NCI-H2081 (cell line): ENCODE measurements around the gene PNMA1.

Source experiments
- DNase-seq, 2 experiments: peaks; one replicate each; lab custom pipeline; 2025; lab: John Stamatoyannopoulos, UW

Gene PNMA1

GRCh38 chr14:73736842-73737241 lies 22.7 kb upstream of the PNMA1 start:
- no peak for DNase-seq

DNA sequence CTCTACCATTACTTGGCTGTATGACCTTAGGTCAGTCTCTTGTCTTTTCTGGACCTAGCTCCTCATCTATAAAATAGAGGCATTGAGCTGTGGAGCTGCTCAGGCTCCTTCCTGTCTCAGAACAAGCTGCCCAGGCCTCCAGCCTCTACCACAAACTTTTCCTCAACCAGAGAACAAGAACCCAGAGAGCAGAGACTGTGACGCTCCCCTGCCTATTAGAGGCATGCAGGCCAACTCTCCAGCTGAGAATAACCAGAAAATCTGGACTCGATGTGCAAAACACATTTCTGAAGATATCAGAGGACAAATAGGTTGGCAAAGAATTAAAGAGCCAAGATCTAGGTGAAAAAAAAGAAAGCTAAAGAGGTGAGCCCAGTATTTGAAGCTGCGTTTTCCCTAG lies 17.8 kb upstream of the PNMA1 start:
- no peak for DNase-seq

DNA sequence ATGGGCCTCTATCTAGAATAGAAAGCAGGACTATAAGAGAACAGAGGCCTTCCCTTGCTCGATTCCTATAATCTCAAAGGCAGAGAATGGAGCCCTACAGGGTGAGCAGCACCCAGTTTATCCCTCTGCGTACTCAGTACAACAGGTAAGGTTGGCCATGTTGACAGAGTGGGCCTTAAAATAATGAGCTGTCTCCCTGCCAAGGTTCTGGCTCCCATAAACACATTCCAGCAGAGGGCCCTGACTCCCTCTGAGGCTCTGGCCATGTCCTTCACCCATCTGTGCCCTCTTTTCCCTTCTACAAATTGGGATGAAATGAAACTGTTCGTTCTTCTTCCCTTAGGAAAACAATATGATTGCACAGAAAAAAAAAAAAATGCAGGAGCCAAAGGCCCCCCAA lies 16.9 kb upstream of the PNMA1 start:
- no peak for DNase-seq

DNA sequence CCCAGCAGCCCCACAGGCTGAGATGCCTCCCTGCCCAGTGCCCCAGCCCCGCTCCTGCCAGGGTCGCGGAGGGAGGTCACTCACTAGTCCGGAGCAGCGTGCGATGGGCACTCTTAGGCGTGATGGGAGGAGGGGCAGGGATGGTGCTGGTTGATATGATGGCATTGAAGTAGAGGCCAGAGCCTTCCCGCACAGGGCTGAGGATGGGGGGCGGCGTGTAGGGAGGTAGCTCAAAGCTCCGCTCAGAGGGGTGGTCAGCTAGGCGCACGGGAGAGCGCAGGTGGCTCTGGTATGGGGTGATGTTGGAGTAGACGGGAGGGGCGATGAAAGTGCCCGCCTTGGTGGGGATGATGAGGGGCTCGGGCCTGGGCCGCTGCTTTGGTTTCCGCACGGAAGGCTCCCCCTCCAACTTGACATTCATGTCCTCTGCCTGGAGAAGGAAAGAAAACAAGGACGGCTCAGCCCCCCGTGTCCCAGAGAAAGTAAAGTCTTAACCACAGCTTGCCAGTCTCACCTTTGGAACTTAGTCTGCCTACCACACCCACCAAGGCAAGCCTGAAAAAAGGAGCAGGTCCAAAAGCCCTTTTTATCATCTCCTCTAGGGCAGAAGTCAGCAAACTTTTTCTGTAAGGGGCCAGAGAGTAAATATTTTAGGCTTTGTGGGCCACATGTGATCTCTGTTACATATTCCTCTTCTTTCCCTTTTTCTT lies 15.5 kb upstream of the PNMA1 start:
- DNase-seq, result no peak

DNA sequence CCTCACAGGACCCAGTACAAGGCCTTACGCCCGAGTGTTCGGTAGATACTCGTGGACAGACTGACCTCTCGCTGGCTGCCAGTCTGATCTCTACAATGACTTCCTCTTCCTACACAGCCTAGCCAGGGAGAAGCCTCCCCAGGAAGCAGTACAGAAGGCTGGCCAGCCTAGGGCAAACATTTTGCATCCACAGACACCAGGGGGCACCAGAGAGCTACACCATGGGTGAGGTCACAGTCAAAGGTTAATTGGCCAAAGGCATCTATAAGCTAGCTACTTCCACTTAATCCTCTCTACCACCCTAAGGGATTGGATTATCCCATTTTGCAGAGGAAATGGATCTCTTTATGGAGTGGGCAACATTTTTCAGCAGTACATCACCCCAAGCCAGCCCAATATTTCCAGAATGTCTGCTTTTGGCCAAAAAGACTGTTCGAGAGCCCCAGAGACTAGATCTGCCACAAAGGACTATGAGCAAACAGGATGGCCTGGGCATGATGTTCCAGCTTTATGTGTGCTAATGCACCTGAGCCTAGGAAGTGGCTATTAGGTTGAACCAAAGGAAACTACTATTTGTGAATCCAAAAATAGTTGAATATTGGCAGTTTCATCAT lies 14.6 kb upstream of the PNMA1 start:
- DNase-seq, result peak; percentile 68 to 72

DNA sequence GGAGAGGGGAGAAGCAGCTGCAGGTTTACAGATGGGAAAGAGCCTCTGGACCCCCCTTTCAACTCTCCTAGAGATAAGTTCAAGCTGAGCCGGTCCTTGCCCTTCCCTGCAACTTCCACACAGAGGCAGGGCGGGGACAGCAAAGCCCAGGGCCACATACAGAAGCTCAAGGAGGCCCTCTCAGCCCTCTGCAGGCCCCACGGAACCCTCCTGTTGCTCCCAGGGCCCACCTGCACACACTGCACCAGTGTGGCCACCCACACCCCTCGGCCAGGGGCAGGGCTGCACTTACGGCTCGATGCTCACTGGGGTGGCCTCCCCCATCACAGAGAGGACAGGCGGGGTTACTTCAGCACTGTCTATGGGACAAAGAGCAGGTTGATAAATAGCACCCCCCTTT lies 13.0 kb upstream of the PNMA1 start:
- no peak for DNase-seq

DNA sequence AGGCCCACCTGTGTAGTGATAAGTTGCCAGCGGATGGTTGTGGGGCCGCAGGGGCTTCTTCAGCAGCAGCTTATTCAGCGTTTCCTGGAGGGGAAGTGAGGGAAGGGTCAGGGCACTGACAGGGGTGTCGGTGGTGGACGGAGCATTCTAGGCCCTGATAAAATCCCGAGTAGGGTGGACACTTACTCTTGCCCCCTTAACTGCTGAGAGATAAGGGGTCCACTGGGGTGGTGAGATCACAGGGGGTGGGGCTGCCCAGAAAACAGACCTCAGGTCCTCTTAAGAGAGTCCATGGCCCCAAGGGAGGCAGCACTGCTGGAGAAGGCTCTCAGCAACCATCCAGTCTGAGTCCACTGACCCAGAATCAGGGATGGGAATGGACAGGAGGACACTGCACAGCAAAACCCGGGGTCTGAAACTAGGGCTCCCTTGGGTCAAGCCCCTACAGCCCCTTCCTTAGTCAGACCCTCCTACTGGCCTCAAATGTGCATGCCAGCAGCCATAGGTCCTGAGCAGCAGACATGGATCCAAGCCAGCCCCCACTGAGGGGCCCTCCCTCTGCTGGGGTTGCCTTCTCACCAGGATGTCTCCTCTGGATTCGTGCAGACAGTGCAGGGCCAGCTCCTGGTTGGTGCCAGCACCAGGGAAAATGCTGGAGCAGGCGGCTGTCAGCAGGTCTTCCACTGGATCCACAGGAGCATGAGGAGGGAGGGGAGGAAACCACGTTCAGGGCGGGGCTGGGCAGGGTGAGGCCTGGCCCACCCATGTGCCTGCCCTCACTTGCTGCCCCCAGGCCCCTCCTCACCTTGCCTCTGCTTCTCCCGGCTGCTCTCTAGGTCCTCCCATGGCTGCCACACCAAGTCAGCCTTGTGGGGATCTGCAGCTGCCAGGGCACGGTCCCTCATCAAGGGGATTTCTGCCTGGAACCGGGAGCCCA lies 12.1 kb upstream of the PNMA1 start:
- DNase-seq, result no peak

DNA sequence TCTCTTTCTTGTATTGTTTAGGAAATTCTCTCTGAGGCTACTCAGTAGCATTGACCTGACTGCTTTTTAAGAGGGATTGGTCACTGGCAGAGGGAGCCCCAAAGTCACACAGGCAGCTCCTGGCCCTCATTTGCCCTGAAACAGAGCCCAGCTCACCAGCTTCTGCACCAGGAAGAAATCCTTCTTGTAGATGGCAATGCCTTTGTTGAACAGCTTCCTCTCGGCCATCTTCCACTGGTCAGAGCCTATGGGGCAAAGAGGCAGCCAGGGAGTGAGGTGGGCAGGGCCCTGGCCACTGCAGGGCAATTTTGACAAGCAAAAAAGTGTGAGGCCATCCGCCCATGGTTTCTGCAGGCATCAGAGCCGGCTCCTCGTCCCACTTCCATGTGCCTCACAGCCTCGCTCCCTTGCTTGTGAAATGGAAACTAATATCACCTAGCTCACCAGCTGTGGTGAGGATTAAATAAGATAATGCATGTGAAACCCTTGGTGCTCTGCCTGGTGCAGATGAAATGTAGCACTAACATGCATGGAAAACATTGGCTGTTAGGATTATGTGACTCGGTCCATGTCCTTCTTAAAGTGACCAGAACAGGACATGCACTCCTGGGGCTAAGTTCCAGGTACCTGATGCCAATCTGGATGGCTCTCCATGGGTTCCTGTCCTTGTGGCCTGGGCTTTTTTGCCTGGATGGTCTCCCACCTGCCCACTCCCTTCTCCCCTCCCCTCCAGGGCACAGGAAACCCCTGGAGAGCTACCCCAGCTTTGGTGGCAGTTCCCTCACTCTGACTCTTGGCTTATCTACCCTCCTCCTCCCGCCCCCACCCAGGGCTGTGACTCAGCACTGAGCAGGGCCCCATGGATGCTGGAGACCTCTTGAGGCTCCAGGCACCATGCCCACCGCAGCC lies 11.2 kb upstream of the PNMA1 start:
- DNase-seq, result no peak

DNA sequence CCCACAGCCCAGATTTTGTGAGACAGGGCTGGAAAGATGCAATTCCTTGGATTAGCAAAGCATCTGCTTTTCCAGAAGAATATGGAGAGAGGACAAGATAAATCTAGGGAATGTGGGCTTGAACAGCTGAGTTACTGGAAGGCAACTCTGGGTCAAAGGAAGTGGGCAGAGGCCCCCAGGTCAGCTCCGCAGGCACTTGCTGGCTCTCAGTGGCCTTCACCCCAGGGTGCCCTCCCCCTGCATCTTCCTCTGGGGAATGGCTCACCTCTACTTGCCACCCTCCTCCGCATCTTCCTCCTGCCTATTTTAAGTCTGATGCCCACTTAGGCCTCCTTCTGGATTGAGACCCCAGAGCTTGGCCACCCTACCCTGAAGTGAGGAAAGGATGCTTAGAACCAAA lies 10.5 kb upstream of the PNMA1 start:
- DNase-seq, result no peak

- no peak for DNase-seq
Measured at GRCh38 chr14:73723797-73724661, 9.8 kb upstream of the PNMA1 start.

GRCh38 chr14:73723406-73723796 lies 9.2 kb upstream of the PNMA1 start:
- DNase-seq, result no peak

DNA sequence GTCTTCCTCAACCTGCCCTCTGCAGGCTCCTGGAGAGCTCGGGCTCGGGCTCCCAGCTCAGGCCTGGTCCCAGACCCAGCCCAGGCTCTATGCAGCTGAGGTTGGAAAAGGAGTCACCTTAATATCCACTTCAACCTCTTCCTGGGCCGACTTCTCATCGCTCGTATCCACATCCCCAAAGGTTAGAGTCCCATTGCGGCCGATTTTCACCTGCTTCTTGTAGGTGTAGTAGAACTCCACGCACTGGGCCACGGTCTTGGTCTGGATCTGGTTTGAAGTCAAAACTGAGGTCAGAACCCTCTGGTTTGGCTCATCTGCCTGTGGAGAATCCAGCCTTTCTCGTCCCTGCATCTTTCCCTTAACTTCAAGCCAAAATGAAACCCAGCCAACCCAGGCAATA lies 8.4 kb upstream of the PNMA1 start:
- no peak for DNase-seq

DNA sequence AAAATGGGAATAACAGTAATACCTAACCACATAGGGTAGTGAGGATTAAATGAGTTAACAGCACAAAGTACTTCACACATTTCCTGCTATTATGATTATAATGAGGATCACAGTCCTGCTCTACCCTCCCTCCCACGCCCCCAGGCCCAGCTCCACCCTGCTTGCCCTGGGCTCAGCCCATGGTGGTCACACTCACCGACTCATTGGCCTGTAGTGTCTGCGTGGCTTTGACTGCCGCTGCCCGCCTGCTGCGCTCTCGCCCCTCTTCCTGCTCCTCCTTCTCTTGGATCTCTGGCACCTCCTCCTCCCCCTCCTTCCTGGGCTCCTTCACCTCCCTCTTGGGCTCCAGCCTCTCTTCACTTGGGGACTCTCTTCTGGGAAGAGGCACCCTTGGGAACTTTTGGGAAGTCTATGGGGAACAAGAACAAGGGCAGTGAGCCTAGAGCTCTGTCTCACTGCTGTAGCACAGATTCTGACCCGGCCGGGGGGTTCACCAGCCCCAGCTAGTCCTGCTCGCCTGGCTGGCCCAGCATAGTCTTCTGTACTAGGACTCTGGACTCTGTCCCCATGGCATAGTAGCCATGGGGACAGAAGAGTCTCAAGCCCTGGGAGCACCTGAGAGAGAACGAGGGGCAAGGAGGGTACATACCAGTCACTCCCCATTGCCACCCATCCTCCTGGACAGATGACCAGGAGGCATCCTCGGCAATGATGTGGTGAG lies 7.1 kb upstream of the PNMA1 start:
- DNase-seq, result no peak

GRCh38 chr14:73720636-73721035 lies 6.5 kb upstream of the PNMA1 start:
- DNase-seq, result no peak

DNA sequence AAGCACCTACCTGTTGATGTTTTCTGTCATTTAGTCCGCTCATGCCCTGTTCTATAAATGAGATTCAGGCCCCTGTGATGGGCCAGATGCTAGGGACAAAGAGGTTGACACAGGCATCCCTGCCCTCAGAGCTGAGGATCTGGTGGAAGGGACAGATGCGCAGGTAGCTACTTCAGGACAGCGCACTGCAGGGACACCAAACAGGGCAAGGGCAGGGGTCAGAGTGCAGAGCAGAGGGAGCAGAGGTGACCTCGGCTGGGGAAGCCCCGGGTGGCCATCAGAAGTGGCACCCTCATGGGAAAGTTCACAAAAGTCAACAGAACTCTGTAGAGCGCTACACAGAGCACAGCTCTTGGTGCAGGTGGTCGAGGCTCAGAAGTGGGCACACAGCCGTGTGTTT lies 5.6 kb upstream of the PNMA1 start:
- no peak for DNase-seq

- no peak for DNase-seq
Measured at GRCh38 chr14:73719361-73719760, 5.2 kb upstream of the PNMA1 start.

DNA sequence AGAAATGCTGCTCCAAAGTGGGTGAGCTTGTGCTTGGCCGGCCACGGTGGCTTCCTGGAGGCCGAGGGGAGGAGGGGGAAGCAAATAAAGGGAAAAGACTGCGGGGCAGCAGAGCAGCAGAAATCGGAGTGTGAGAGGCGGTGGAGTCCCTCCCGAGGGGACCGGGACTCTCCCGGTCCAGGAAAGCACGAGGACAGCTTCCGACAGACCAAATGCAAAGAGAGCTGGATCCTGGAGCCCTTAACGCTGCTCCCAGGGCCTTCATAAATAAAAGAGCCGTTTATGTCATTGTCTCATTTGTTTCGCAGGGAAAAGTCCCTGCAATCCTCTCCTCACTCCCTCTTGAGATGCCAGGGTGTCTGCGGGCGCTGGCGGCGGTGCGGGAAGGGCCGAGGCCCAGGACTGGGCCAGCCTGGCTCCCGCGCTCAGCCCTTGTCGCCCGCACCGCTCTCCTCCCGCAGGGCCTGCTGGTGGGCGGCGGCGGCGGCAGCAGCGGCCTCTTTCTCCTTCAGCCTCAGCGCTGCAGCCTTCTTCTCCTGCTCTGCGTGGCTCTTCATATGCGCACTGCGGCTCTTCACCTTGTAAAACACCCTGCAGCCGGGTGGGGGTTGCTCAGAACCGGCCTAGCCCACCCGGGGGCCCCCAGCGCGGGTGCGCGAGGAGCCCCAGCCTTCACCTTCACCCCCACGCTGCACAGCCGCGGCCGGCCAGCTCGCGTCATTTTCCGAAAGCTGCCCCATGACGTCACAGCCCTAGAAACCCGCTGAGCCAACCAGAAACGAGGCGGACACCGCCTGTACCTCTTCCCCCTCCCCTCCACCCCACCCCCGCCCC lies 4.5 kb upstream of the PNMA1 start:
- no peak for DNase-seq

DNA sequence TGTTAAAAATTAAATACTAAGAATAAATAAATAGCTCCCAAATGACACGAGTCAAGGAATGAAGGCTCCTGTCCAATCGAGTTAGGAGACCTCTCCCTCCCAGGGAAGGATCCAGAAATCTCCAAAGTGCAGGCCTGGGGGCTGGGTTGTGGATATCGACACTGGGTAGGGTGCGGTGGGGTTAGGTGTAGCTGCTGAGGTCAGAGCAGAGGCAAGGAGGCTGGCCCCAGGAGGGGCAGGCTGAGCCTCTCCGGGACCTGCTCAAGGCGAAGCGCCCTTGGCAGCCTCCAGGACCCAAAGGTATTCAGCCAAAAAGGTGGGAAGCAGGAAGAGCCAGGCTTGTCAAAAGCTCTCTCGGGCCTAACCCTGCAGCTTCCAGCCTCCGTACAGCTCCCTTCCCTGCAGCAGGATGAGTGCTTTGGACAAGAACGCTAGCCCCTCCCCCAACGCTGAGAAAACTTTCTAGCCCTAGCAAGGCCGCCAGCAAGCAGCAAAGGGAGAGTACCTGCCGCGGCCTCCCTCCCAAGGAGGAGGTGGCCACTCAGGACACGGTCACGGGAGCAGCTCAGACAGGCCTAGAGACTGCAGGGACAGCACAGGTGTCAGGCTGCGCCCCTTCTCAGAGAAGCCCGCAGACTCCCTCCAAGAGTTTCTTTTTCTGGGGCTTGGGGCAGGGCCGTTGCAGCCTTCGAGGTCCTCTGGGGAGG lies 3.7 kb upstream of the PNMA1 start:
- no peak for DNase-seq

GRCh38 chr14:73717266-73717665 lies 3.1 kb upstream of the PNMA1 start:
- peak in 1 of 2 experiments; percentile 19 for DNase-seq
